Aorta (tissue), 5 donors: ENCODE measurements around the gene CHST12. TPM values are rescaled to one million over a fixed set of nuclear protein-coding genes. Genes with fewer than 3 reads are reported as not detected.

Source experiments
- ATAC-seq: fragments of 200-7000 bp; cut with Tn5 transposase; one replicate; pipeline ENCODE4 v1.9.1; 2022; ENCODE audit warnings: moderate library complexity; ENCODE audit not compliant: low FRiP score
- DNase-seq, 2 donors: peaks; one replicate each; pipeline ENCODE4 v3.0.0-alpha.2; 2020
- H3K27ac ChIP-seq, 2 donors: one replicate each; pipeline ENCODE4 v1.5.1; 2013; ENCODE audit warnings: low read length in 2 of 2, mild to moderate bottlenecking in 2 of 2, moderate library complexity in 2 of 2, control low read depth in 1 of 2, inconsistent platforms in 1 of 2, low read depth in 1 of 2
- H3K27me3 ChIP-seq, 2 donors: one replicate each; pipeline ENCODE4 v1.6.1; 2013; ENCODE audit warnings: control low read depth in 1 of 2, low read length in 1 of 2, mild to moderate bottlenecking in 1 of 2, moderate library complexity in 1 of 2; ENCODE audit not compliant: insufficient read depth in 2 of 2, control insufficient read depth in 1 of 2
- H3K36me3 ChIP-seq, 2 donors: one replicate each; pipeline ENCODE4 v1.6.1; 2013; ENCODE audit warnings: control low read depth in 1 of 2, low read length in 1 of 2, mild to moderate bottlenecking in 1 of 2; ENCODE audit not compliant: insufficient read depth in 2 of 2, control insufficient read depth in 1 of 2
- H3K4me1 ChIP-seq, 2 donors: one replicate each; pipeline ENCODE4 v1.6.1; 2013; ENCODE audit warnings: low read length in 2 of 2, control low read depth in 1 of 2, mild to moderate bottlenecking in 1 of 2, moderate library complexity in 1 of 2; ENCODE audit not compliant: insufficient read depth in 2 of 2, control insufficient read depth in 1 of 2
- H3K4me3 ChIP-seq, 2 donors: one replicate each; pipeline ENCODE4 v1.5.1; 2013; ENCODE audit warnings: low read length in 2 of 2, control low read depth in 1 of 2, mild to moderate bottlenecking in 1 of 2
- H3K9me3 ChIP-seq: one replicate; pipeline ENCODE4 v1.6.1; 2013; ENCODE audit warnings: mild to moderate bottlenecking, low read length; ENCODE audit not compliant: control insufficient read depth
- WGBS, 2 donors: extraction: QIAGEN DNeasy Blood & Tissue Kit; methylation state at CpG; one replicate each; pipeline ENCODE4 v1.1.7; 2013; 5-methylcytosine and 5-hydroxymethylcytosine counted together
- intact Hi-C, 2 donors: fragments of 100-400 bp; cut with DNase I; formaldehyde crosslinking; loops; one replicate each; pipeline versions ENCODE4 v1.14.2 to v1.15.0; 2022
- polyA plus RNA-seq, 2 donors: library from polyadenylated mRNA; stranded (reverse); fragments of 200-250 nt; gene quantifications; one replicate each; pipeline ENCODE4 v1.2.3, GENCODE V29; 2013
- total RNA-seq, 2 donors: library from RNA; stranded (reverse); fragmentation: NEBNext Ultra II Directional; extraction: Animal tissue kit (Norgen Biotek cat#: 25700); gene quantifications; one replicate each; pipeline ENCODE4 v1.2.1, GENCODE V29; 2021
- donor health status: healthy with polysubstance abuse.
- donor health status: Bipolar disorder and iron deficiency.
- donor health status: DM: no; HTN: no; CAD: no.
- donor health status: DM: no; HTN: no; CAD: no.
- donor health status: DM: yes; HTN: yes; CAD: no.

CHST12 gene
- total and polyA plus RNA-seq, 4 donors: 2.9 to 31.8 (median 17.8) TPM

DNA sequence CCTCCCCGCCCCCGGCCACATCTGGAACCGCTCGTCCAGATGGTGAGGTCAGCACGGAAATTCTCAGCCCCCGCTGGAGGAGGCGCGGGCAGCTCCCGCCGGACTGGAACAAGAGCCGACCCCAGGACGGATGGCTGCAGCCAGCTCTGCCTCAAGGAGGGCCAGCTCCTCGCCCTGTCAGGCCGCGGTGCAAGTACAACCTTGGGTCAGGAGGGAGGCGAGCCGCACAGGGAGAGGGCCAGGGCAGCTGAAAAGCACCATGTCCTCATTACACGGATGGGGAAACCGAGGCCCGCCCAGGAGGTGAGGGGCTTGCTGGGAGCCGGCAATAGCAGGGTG lies 76.6 kb downstream of the CHST12 start:
- H3K27me3 ChIP-seq: no peaks in the 10 kb centered on the region

DNA sequence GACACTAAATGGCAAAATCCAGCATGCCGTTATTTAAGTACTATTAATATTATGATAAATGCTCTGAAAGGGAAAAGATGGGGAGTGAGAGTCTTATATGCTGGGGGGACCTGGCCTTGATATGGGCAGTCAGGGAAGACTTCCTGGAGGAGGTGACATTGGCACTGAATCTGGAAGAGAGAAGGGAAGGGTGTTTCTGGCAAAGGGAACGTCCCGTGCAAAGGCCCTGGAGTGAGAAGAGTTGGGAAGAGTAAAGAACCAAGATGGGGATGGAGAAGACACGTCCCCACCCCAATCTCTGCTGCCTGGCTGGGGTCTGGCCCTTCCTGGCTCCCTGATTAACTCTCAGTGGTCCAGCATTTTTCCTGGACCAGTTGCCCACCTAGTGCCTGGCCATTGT lies 77.8 kb downstream of the CHST12 start:
- H3K36me3 ChIP-seq: no peaks in the 10 kb centered on the region
- DNase-seq (no peak), ATAC-seq (no peak)
- 89 to 92% methylated on average over 4 of the region's 4 CpGs for WGBS, 2 donors
- no peak overlapping the region for H3K27ac ChIP-seq
- no peaks in the 10 kb centered on the region for H3K4me1 ChIP-seq
- no peaks in the 10 kb centered on the region for H3K27me3 ChIP-seq
- H3K9me3 ChIP-seq: no peaks in the 10 kb centered on the region
- no peak overlapping the region for H3K4me3 ChIP-seq
- intact Hi-C loops: no loop called here

More for the DNA sequence above, 76.6 kb downstream of the CHST12 start:
- Histone ChIP-seq H3K36me3 (no peaks in the 10 kb centered on the region), H3K4me3 (no peak overlapping the region), H3K4me1 (no peaks in the 10 kb centered on the region), H3K9me3 (no peaks in the 10 kb centered on the region), H3K27ac (no peak overlapping the region)
- DNase-seq: peak in 1 of 2 donors; percentile 50
- no peak for ATAC-seq
- WGBS, 2 donors: 31 to 46% methylated on average over 20 to 21 of the region's 21 CpGs
- intact Hi-C loops: no loop called here

DNA sequence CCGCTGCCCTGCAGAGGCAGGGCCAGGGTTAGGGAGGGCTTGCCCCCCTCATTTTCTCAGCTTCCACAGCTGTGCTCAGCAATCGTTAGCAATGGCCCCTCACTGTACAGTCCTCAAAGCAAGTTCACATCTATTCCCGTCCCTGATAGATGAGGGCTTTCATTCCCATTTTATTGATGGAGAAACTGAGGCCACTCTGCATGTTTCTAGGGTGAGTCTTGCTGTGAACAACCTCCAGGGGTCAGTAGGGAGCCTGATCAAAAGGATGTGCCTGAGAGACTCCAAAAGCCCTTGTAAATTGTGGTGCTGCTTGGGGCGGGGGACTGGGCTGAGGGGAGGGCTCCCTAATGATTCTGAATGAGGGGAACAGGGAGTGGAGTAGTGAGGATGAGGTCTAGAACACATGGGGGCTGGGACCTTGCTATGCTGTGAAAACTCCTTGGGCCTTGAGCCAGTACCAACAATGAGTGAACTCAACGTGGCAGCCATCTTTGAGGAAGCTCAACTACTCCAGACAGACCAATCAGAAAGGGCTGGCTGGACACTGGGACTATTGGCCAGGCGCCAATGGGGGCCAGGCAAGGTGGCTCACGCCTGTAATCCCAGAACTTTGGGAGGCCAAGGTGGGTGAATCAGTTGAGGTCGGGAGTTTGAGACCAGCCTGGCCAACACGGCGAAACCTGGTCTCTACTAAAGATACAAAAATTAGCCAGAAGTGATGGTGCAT lies 79.5 kb downstream of the CHST12 start:
- Histone ChIP-seq H3K27me3 (no peaks in the 10 kb centered on the region), H3K4me1 (no peaks in the 10 kb centered on the region), H3K4me3 (no peak overlapping the region), H3K27ac (no peak overlapping the region), H3K9me3 (no peaks in the 10 kb centered on the region), H3K36me3 (no peaks in the 10 kb centered on the region)
- DNase-seq (peak in 1 of 2 donors; percentile 59), ATAC-seq (no peak)
- intact Hi-C loops: no loop called here
- 77 to 78% methylated on average over 10 of the region's 10 CpGs for WGBS, 2 donors

DNA sequence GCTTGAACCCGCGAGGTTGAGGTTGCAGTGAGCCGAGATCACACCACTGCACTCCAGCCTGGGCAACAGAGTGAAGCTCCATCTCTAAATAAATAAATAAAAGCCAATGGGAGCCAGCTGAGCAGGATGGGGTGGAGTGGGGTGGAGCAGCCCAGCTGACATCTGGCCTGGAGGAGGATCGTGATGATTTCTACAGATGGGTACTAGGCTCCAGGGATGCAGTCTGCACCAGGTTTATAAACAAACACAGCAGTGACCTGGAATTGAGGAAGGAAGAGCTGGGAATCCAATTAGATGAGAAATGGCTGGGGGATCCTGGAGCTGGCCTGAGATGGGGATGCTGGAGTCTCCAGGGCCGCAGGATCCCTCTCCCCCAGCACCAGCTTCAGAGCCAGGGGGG lies 80.1 kb downstream of the CHST12 start:
- 45 to 55% methylated on average over 5 of the region's 5 CpGs for WGBS, 2 donors
- Histone ChIP-seq H3K4me3 (no peak overlapping the region), H3K27me3 (no peaks in the 10 kb centered on the region), H3K4me1 (no peaks in the 10 kb centered on the region), H3K36me3 (no peaks in the 10 kb centered on the region), H3K9me3 (no peaks in the 10 kb centered on the region), H3K27ac (no peak overlapping the region)
- DNase-seq: no peak
- no peak for ATAC-seq
- intact Hi-C loops: no loop called here

DNA sequence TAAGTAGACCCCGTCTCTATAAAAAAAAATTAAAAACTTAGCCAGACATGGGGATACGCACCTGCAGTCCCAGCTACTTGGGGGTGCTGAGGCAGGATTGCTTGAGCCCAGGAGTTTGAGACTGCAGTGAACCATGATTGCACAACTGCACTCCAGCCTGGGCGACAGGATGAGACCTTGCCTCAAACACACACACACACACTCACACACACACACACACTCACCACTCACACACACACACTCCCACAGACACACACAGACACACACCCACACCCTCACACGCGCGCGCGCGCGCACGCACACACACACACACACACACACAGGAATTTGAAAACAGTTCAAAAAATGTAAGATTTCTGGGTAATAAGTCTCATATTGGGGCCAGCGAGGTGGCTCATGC lies 81.5 kb downstream of the CHST12 start:
- Histone ChIP-seq H3K4me1 (no peaks in the 10 kb centered on the region), H3K27me3 (no peaks in the 10 kb centered on the region), H3K27ac (no peak overlapping the region), H3K4me3 (no peak overlapping the region), H3K36me3 (no peaks in the 10 kb centered on the region), H3K9me3 (no peaks in the 10 kb centered on the region)
- ATAC-seq (no peak), DNase-seq (no peak)
- intact Hi-C loops: no loop called here
- WGBS, 2 donors: 87 to 92% methylated on average over 12 of the region's 12 CpGs

DNA sequence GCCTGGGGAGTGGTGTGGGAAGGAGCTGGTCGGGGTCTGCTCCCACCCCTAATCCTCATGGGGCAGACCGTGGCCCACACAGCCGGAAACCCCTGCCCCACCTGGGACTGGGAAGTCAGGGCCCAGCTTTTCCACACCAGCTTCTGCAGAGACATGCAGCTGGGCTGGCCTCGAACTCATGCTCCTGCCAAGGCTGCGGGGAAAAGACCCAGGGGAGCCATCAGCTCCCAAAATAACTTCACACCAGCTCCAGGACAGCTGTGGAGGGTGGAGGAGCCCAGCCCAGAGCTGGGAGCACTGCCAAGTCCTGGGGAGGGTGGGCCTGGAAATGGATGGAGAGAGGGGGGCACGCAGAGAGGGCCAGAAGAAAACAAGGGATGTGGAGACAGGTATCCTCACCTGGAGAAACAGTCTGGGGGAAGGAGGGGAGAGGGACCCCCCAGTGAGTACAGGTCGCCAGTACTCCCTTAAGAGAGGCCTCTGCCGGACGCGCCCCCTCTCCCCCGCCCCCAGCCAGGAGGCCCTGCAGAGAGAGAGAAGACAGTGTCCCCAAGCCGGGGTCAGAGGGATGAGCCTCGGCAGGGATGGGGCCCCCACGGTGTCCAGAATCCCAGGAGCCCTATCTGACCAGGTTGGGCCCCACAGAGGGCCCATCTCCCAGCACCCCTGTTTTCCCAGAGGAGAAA lies 84.3 kb downstream of the CHST12 start:
- no peak overlapping the region for H3K27ac ChIP-seq
- DNase-seq (peak; percentile 54 to 75), ATAC-seq (peak; percentile 58)
- no peaks in the 10 kb centered on the region for H3K27me3 ChIP-seq
- no peaks in the 10 kb centered on the region for H3K9me3 ChIP-seq
- 8 to 19% methylated on average over 13 to 14 of the region's 14 CpGs for WGBS, 2 donors
- H3K4me1 ChIP-seq: no peaks in the 10 kb centered on the region
- intact Hi-C loops: no loop called here
- H3K36me3 ChIP-seq: no peaks in the 10 kb centered on the region
- no peak overlapping the region for H3K4me3 ChIP-seq

DNA sequence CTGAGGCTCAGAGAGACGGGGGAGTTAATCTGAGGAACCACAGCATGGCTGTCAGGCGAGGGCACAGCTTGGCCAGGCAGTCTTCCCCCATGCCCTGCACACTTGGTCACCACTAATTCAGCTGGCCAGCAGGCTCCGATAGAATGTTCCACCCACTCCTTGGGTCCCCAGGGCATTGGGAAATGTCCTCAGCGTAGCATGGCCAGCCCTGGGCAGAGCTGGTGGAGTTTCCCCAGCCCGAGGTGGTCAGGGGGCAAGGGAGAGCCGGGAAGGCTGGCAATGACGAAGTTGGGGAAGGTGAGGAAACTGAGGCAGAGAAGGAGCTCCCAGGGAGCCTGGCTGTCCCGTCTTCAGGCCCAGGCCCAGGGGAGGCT lies 84.8 kb downstream of the CHST12 start:
- no peaks in the 10 kb centered on the region for H3K4me1 ChIP-seq
- intact Hi-C loops: no loop called here
- no peaks in the 10 kb centered on the region for H3K36me3 ChIP-seq
- H3K27me3 ChIP-seq: no peaks in the 10 kb centered on the region
- WGBS, 2 donors: 6 to 8% methylated on average over 8 of the region's 8 CpGs
- H3K9me3 ChIP-seq: no peaks in the 10 kb centered on the region
- no peak overlapping the region for H3K27ac ChIP-seq
- DNase-seq (peak; percentile 81 to 93), ATAC-seq (peak; percentile 82)
- H3K4me3 ChIP-seq: no peak overlapping the region

DNA sequence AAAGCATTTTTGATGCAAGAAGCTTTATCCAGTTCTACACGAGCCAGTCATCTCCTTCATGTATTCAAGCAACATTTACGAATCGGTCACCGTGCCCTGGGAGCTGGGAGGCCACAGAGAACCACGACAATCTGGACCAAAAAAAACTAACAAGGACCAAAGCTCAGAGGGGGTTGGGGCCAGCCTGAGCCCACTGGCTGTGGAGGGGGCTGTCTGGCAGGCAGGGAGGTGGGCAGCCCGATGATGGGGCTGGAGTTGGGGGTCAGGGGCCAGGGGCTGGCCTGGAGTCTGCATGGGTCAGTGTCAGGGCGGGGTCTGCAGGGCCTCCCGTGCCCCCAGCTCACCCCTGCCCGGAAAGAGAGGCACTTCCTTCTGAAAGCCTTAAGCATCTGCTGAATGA lies 85.3 kb downstream of the CHST12 start:
- H3K27me3 ChIP-seq: no peaks in the 10 kb centered on the region
- no peaks in the 10 kb centered on the region for H3K9me3 ChIP-seq
- no peak for DNase-seq
- WGBS, 2 donors: 20 to 22% methylated on average over 9 of the region's 9 CpGs
- no peak overlapping the region for H3K4me3 ChIP-seq
- no peak overlapping the region for H3K27ac ChIP-seq
- no peaks in the 10 kb centered on the region for H3K4me1 ChIP-seq
- peak; percentile 6 for ATAC-seq
- intact Hi-C loops: no loop called here
- no peaks in the 10 kb centered on the region for H3K36me3 ChIP-seq

DNA sequence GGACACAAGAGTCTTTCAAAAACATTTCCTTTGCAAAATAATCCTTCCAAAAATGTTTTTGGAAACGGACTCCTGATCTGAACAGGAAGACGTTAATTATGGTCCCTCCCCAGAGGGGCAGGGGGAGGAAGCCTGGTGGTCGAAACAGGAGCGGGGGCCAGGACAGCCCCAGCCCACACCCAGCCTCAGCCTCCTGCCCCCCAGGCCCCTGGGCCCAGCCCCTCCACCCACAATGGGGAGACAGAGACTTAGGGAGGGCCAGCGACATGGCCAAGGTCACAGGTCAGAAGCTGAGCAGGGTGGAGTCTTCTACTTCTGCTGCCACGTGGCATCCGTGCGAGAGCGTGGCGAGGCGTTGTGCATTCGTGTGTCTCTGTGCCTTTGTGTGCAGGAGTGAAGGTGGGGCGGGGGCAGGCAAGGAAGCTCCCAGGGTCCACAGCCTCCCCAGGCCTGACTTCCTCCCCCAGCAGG lies 86.8 kb downstream of the CHST12 start:
- H3K9me3 ChIP-seq: no peaks in the 10 kb centered on the region
- no peaks in the 10 kb centered on the region for H3K4me1 ChIP-seq
- H3K27ac ChIP-seq: no peak overlapping the region
- DNase-seq (no peak), ATAC-seq (peak; percentile 15)
- 57 to 68% methylated on average over 13 of the region's 13 CpGs for WGBS, 2 donors
- intact Hi-C loops: no loop called here
- H3K27me3 ChIP-seq: no peaks in the 10 kb centered on the region
- H3K4me3 ChIP-seq: no peak overlapping the region
- no peaks in the 10 kb centered on the region for H3K36me3 ChIP-seq
